IMR-90 (cell line): ENCODE results near the gene TCF19. TPM values are rescaled to one million over a fixed set of nuclear protein-coding genes. Genes with fewer than 3 reads are reported as not detected.

Source experiments
- ATAC-seq: fragments of 200-7000 bp; cut with Tn5 transposase; 2 replicates; pipeline ENCODE4 v1.9.1; 2020; ENCODE audit warnings: low read depth, mild to moderate bottlenecking, moderate library complexity
- BruUV-seq: library from RNA; stranded (reverse); fragments of 400-500 nt; replicated peaks from 2 replicates; lab custom pipeline; 2021; lab: Mats Ljungman, UMichigan
- CTCF ChIA-PET: fragments of 300-600 bp; formaldehyde crosslinking; extraction: SDS; loops from one replicate; lab custom pipeline; 2021; ENCODE audit warnings: antibody characterized with exemption; lab: Yijun Ruan, JAX
- POLR2A ChIA-PET: fragments of 300-600 bp; sonication (Branson Sonifier 250); formaldehyde crosslinking; loops from one replicate; lab custom pipeline; 2022; ENCODE audit warnings: antibody characterized with exemption; ENCODE audit not compliant: unreplicated experiment; lab: Charles Lee
- DNase-seq: peaks from one replicate; pipeline ENCODE4 v3.0.0; 2013
- H2AFZ ChIP-seq: replicated peaks from 2 replicates; pipeline ENCODE3; 2013; ENCODE audit warnings: low read length, mild to moderate bottlenecking; ENCODE audit not compliant: poor library complexity
- H2AK5ac ChIP-seq: 2 replicates; pipeline ENCODE4 v1.6.1; 2013; ENCODE audit warnings: low read depth, low read length, inconsistent platforms
- H2AK9ac ChIP-seq: replicated peaks from 2 replicates; pipeline ENCODE3; 2013; ENCODE audit warnings: mild to moderate bottlenecking, low read depth, low read length, moderate library complexity; ENCODE audit not compliant: poor library complexity
- H2BK120ac ChIP-seq: 2 replicates; pipeline ENCODE4 v1.6.1; 2013; ENCODE audit warnings: low read depth, low read length, inconsistent platforms
- H2BK15ac ChIP-seq: 3 replicates; pipeline ENCODE4 v1.6.1; 2013; ENCODE audit warnings: low read depth, low read length, inconsistent platforms
- H2BK20ac ChIP-seq: 2 replicates; pipeline ENCODE4 v1.6.1; 2013; ENCODE audit warnings: low read depth, mild to moderate bottlenecking, inconsistent platforms, low read length, moderate library complexity
- H2BK5ac ChIP-seq: 2 replicates; pipeline ENCODE4 v1.6.1; 2013; ENCODE audit warnings: mild to moderate bottlenecking, low read depth, low read length, inconsistent platforms; ENCODE audit not compliant: poor library complexity, severe bottlenecking
- H3K14ac ChIP-seq: replicated peaks from 2 replicates; pipeline ENCODE4 v1.6.1; 2013; ENCODE audit warnings: low read depth, low read length, inconsistent platforms
- H3K18ac ChIP-seq: 2 replicates; pipeline ENCODE4 v1.6.1; 2013; ENCODE audit warnings: low read depth, low read length, control low read depth
- H3K23ac ChIP-seq: 2 replicates; pipeline ENCODE4 v1.6.1; 2013; ENCODE audit warnings: low read depth, low read length, inconsistent platforms
- H3K27ac ChIP-seq: 2 replicates; pipeline ENCODE4 v1.5.1; 2013; ENCODE audit warnings: mild to moderate bottlenecking, control low read depth, low read length; ENCODE audit not compliant: insufficient read depth
- H3K27me3 ChIP-seq: 2 replicates; pipeline ENCODE4 v1.6.1; 2013; ENCODE audit warnings: low read length; ENCODE audit not compliant: control insufficient read depth, insufficient read depth
- H3K36me3 ChIP-seq: 2 replicates; pipeline ENCODE4 v1.6.1; 2013; ENCODE audit warnings: low read length, mixed read lengths; ENCODE audit not compliant: control insufficient read depth, insufficient read depth
- H3K4ac ChIP-seq: 2 replicates; pipeline ENCODE4 v1.6.1; 2013; ENCODE audit warnings: low read depth, low read length, inconsistent platforms
- H3K4me1 ChIP-seq: 2 replicates; pipeline ENCODE4 v1.6.1; 2013; ENCODE audit warnings: low read length, mixed read lengths; ENCODE audit not compliant: control insufficient read depth, insufficient read depth
- H3K4me2 ChIP-seq: 2 replicates; pipeline ENCODE4 v1.6.1; 2013; ENCODE audit warnings: low read depth, mild to moderate bottlenecking, control low read depth, low read length, moderate library complexity
- H3K4me3 ChIP-seq: 2 replicates; pipeline ENCODE4 v1.5.1; 2013; ENCODE audit warnings: low read depth, mild to moderate bottlenecking, control low read depth, low read length, moderate library complexity; ENCODE audit not compliant: insufficient read depth
- H3K56ac ChIP-seq: 2 replicates; pipeline ENCODE4 v1.6.1; 2013; ENCODE audit warnings: low read length, inconsistent platforms; ENCODE audit not compliant: insufficient read depth; ENCODE audit errors: extremely low read depth
- H3K79me1 ChIP-seq, 2 experiments: 2 replicates each; pipeline ENCODE4 v1.6.1; 2013; ENCODE audit warnings: low read length in 2 of 2, inconsistent platforms in 1 of 2, low read depth in 1 of 2
- H3K9ac ChIP-seq: 2 replicates; pipeline ENCODE4 v1.6.1; 2013; ENCODE audit warnings: low read depth, low read length, control low read depth
- H3K9me1 ChIP-seq: 2 replicates; pipeline ENCODE4 v1.6.1; 2013; ENCODE audit warnings: low read length, inconsistent platforms; ENCODE audit not compliant: insufficient read depth
- H3K9me3 ChIP-seq: 2 replicates; pipeline ENCODE4 v1.6.1; 2013; ENCODE audit warnings: low read length; ENCODE audit not compliant: control insufficient read depth, insufficient read depth
- H4K20me1 ChIP-seq: 2 replicates; pipeline ENCODE4 v1.6.1; 2013; ENCODE audit warnings: low read length, inconsistent platforms; ENCODE audit not compliant: insufficient read depth
- H4K5ac ChIP-seq: 2 replicates; pipeline ENCODE4 v1.6.1; 2013; ENCODE audit warnings: mild to moderate bottlenecking, low read depth, low read length, control low read depth
- H4K8ac ChIP-seq, 2 experiments: 2 replicates each; pipeline ENCODE4 v1.6.1; 2013; ENCODE audit warnings: low read depth in 2 of 2, low read length in 2 of 2, control low read depth in 1 of 2, inconsistent platforms in 1 of 2
- H4K91ac ChIP-seq: 2 replicates; pipeline ENCODE4 v1.6.1; 2013; ENCODE audit warnings: low read depth, low read length, inconsistent platforms; ENCODE audit not compliant: insufficient read depth
- BHLHE40 ChIP-seq: fragments of 150-350 bp; IDR thresholded peaks from 2 replicates; pipeline ENCODE4 v1.6.1; 2016; ENCODE audit warnings: mild to moderate bottlenecking, low read depth, low read length
- CHD1 ChIP-seq: IDR thresholded peaks from 2 replicates; pipeline ENCODE4 v1.6.1; 2012; ENCODE audit warnings: low read depth, low read length, improper control_type of control experiment
- CTCF ChIP-seq: conservative IDR thresholded peaks from 2 replicates; pipeline ENCODE4 v1.5.1; 2012; ENCODE audit warnings: mild to moderate bottlenecking, low read depth, low read length, improper control_type of control experiment
- MAFK ChIP-seq: IDR thresholded peaks from 2 replicates; pipeline ENCODE4 v1.6.1; 2012; ENCODE audit warnings: low read depth, low read length, improper control_type of control experiment
- MAZ ChIP-seq: IDR thresholded peaks from 2 replicates; pipeline ENCODE4 v1.6.1; 2012; ENCODE audit warnings: low read depth, mild to moderate bottlenecking, low read length, improper control_type of control experiment, moderate library complexity, borderline replicate concordance
- NFE2L2 ChIP-seq: fragments of 150-350 bp; IDR thresholded peaks from 2 replicates; pipeline ENCODE4 v1.6.1; 2016; ENCODE audit warnings: low read depth, mild to moderate bottlenecking, low read length
- POLR2A ChIP-seq: IDR thresholded peaks from 2 replicates; pipeline ENCODE4 v1.6.1; 2012; ENCODE audit warnings: mild to moderate bottlenecking, low read depth, low read length
- RAD21 ChIP-seq: IDR thresholded peaks from 2 replicates; pipeline ENCODE4 v1.6.1; 2012; ENCODE audit warnings: low read length, improper control_type of control experiment
- RFX5 ChIP-seq: IDR thresholded peaks from 2 replicates; pipeline ENCODE4 v1.8.0; 2012; ENCODE audit warnings: low read depth, mild to moderate bottlenecking, low read length, moderate library complexity
- SMC3 ChIP-seq: fragments of 150-350 bp; IDR thresholded peaks from 2 replicates; pipeline ENCODE4 v1.6.1; 2016; ENCODE audit warnings: low read depth, mild to moderate bottlenecking, antibody characterized with exemption, low read length, moderate library complexity
- WGBS, 2 experiments: methylation state at CpG; one replicate each; pipeline versions ENCODE4 v1.1.5 to v1.1.7; 2013; ENCODE audit warnings: missing lambda C conversion rate in 2 of 2; ENCODE audit not compliant: insufficient read length in 1 of 2; ENCODE audit errors: extremely low coverage in 2 of 2; 5-methylcytosine and 5-hydroxymethylcytosine counted together
- dilution Hi-C: fragments of 300-500 bp; cut with HindIII; formaldehyde crosslinking; loops from one replicate; pipeline ENCODE4 v1.14.3; 2018; ENCODE audit warnings: low sequenced_read_pairs; ENCODE audit not compliant: unreplicated experiment
- in situ Hi-C: fragments of 300-500 bp; cut with MboI; formaldehyde crosslinking; loops from 3 replicates; pipeline ENCODE4 v1.14.3; 2019; ENCODE audit warnings: low sequenced_read_pairs, inconsistent platforms, mixed read lengths
- intact Hi-C: fragments of 100-400 bp; cut with micrococcal nuclease; formaldehyde crosslinking; loops from 2 replicates; pipeline ENCODE4 v1.10.0; 2022
- polyA plus RNA-seq, 3 experiments: library from polyadenylated mRNA; depleted of rRNA; stranded (reverse); fragments of >200 nt; gene quantifications; 2 replicates each; pipeline ENCODE4 v1.2.3, GENCODE V29; 2012; ENCODE audit warnings: low replicate concordance in 1 of 3
- total RNA-seq: library from RNA; depleted of rRNA; stranded (reverse); fragments of >200 nt; gene quantifications from 2 replicates; pipeline ENCODE4 v1.2.3, GENCODE V29; 2012

Gene TCF19
- total and polyA plus RNA-seq, 2 of the 4 experiments (the other 2 are of a cell fraction): 13.1 to 14.2 TPM

- DNase-seq (no peak), ATAC-seq (no peak)
- Histone ChIP-seq H3K18ac (no peak overlapping the region), H4K91ac (no peak overlapping the region), H2AFZ (no peak overlapping the region), H3K9me1 (no peaks in the 10 kb centered on the region), H3K4ac (no peak overlapping the region), H4K5ac (no peak overlapping the region), H3K36me3 (no peaks in the 10 kb centered on the region), H3K9ac (no peak overlapping the region), H3K4me1 (peaks cover 2% of the 10 kb centered on the region; the same call in 1 of the 2 replicates), H2BK15ac (no peak overlapping the region), H3K27ac (no peak overlapping the region), H2BK20ac (no peak overlapping the region), H2AK5ac (no peak overlapping the region; the same call in 1 of the 2 replicates), H3K56ac (no peak overlapping the region), H4K20me1 (no peaks in the 10 kb centered on the region), H3K23ac (no peak overlapping the region), H2AK9ac (no peak overlapping the region), H3K4me2 (no peak overlapping the region), H2BK120ac (no peak overlapping the region), H3K27me3 (peaks cover 3% of the 10 kb centered on the region; the same call in 1 of the 2 replicates), H3K4me3 (no peak overlapping the region), H3K9me3 (no peaks in the 10 kb centered on the region), H2BK5ac (no peak overlapping the region), H3K14ac (no peak overlapping the region), H3K79me1 (no peaks in the 10 kb centered on the region), H4K8ac (no peak overlapping the region)
- intact Hi-C loops (no loop called here), dilution Hi-C loops (no loop called here), in situ Hi-C loops (no loop called here)
- TF ChIP-seq NFE2L2: no peak
- TF ChIP-seq RFX5: no peak
- TF ChIP-seq CTCF: no peak
- no peak for TF ChIP-seq RAD21
- no peak for TF ChIP-seq POLR2A
- TF ChIP-seq BHLHE40: no peak
- no peak for TF ChIP-seq CHD1
- no peak for TF ChIP-seq MAZ
- no peak for TF ChIP-seq MAFK
- TF ChIP-seq SMC3: no peak
- POLR2A ChIA-PET: no interaction called here
- CTCF ChIA-PET: no interaction called here
- no TSS peak for BruUV-seq
- 74% methylated on average over 7 of the region's 12 CpGs; no CpG with 5 or more reads in 1 of the 2 experiments for WGBS, 2 experiments
Observed at GRCh38 chr6:31121131-31121790, 37.1 kb upstream of the TCF19 start.
